ENCODE data around the gene CDK14.

GRCh38 chr7:91041141-91041540, 445.0 kb downstream of the CDK14 start:
- TF ChIP-seq POLR2A (IDR thresholded peaks at IDR 0.05; ENCODE audit: low read depth, low read length) = no peak
- no peak for TF ChIP-seq POLR2AphosphoS5 (IDR thresholded peaks at IDR 0.05; ENCODE audit: low read depth, low read length)
- TF ChIP-seq TAF1 (IDR thresholded peaks at IDR 0.05; ENCODE audit: borderline replicate concordance, low read depth, low read length) = no peak
